GM12878 (cell line): Measurements from ENCODE around the gene PPCS. TPM values are rescaled to one million over a fixed set of nuclear protein-coding genes. Genes with fewer than 3 reads are reported as not detected.
A peak's percentile ranks its signal among the peaks of the same experiment; 100 is the strongest.

Experiments
- ASH2L ChIP-seq: fragments of 300-600, 200-600 bp; sonication (generic); IDR thresholded peaks from 2 replicates; pipeline ENCODE4 v1.6.1; 2017; ENCODE audit warnings: low read depth, mild to moderate bottlenecking, borderline replicate concordance
- BACH1 ChIP-seq: fragments of 450-650 bp; IDR thresholded peaks from 2 replicates; pipeline ENCODE4 v1.6.1; 2017; ENCODE audit warnings: mild to moderate bottlenecking, borderline replicate concordance
- BHLHE40 ChIP-seq, 2 experiments: fragments of 450-650 bp in 1 of 2; IDR thresholded peaks; 2 replicates each; pipeline ENCODE4 v1.6.1; 2011 to 2017; ENCODE audit warnings: low read depth in 2 of 2, borderline replicate concordance in 1 of 2, improper control_type of control experiment in 1 of 2, low read length in 1 of 2, mild to moderate bottlenecking in 1 of 2
- BMI1 ChIP-seq: fragments of 450-650 bp; IDR thresholded peaks from 2 replicates; pipeline ENCODE4 v1.6.1; 2016; ENCODE audit warnings: mild to moderate bottlenecking, moderate library complexity, borderline replicate concordance
- CBX5 ChIP-seq: sonication (generic); IDR thresholded peaks from 2 replicates; pipeline ENCODE4 v1.6.1; 2016; ENCODE audit warnings: low read depth, moderate library complexity, mild to moderate bottlenecking, inconsistent platforms
- CEBPB ChIP-seq, 2 experiments: fragments of 150-350 bp in 1 of 2; IDR thresholded peaks; 2 replicates each; pipeline ENCODE4 v1.6.1; 2012 to 2014; ENCODE audit warnings: low read depth in 2 of 2, low read length in 2 of 2, borderline replicate concordance in 1 of 2, inconsistent platforms in 1 of 2
- CEBPZ ChIP-seq: fragments of 150-350 bp; IDR thresholded peaks from 2 replicates; pipeline ENCODE4 v1.6.1; 2016; ENCODE audit warnings: low read depth, low read length
- FOXK2 ChIP-seq: fragments of 450-650 bp; IDR thresholded peaks from 2 replicates; pipeline ENCODE4 v1.6.1; 2017; ENCODE audit warnings: mild to moderate bottlenecking, moderate library complexity
- FOXM1 ChIP-seq: IDR thresholded peaks from 2 replicates; pipeline ENCODE4 v1.6.1; 2012; ENCODE audit warnings: low read depth, mild to moderate bottlenecking, inconsistent platforms, low read length, moderate library complexity
- GABPA ChIP-seq: IDR thresholded peaks from 2 replicates; pipeline ENCODE4 v1.6.1; 2014; ENCODE audit warnings: antibody characterized with exemption, low read depth, mild to moderate bottlenecking, inconsistent platforms
- JUNB ChIP-seq: IDR thresholded peaks from 2 replicates; pipeline ENCODE4 v1.6.1; 2016; ENCODE audit warnings: antibody characterized with exemption, mild to moderate bottlenecking
- MXI1 ChIP-seq: fragments of 150-350 bp; IDR thresholded peaks from 2 replicates; pipeline ENCODE4 v1.6.1; 2011; ENCODE audit warnings: low read depth, mild to moderate bottlenecking, inconsistent platforms, low read length, improper control_type of control experiment
- NFXL1 ChIP-seq: fragments of 450-650 bp; IDR thresholded peaks from 2 replicates; pipeline ENCODE4 v1.6.1; 2017; ENCODE audit warnings: antibody characterized with exemption, mild to moderate bottlenecking, borderline replicate concordance
- NFYB ChIP-seq: IDR thresholded peaks from 2 replicates; pipeline ENCODE4 v1.6.1; 2011; ENCODE audit warnings: low read depth, mild to moderate bottlenecking, low read length, improper control_type of control experiment, moderate library complexity; ENCODE audit not compliant: insufficient read depth
- NR2C1 ChIP-seq: fragments of 450-650 bp; IDR thresholded peaks from 2 replicates; pipeline ENCODE4 v1.6.1; 2017; ENCODE audit warnings: antibody characterized with exemption, mild to moderate bottlenecking, moderate library complexity
- RAD51 ChIP-seq: fragments of 450-650 bp; IDR thresholded peaks from 2 replicates; pipeline ENCODE4 v1.6.1; 2016; ENCODE audit warnings: moderate library complexity, mild to moderate bottlenecking, inconsistent platforms
- RFX5 ChIP-seq: IDR thresholded peaks from 2 replicates; pipeline ENCODE4 v1.6.1; 2011; ENCODE audit warnings: low read depth, low read length, improper control_type of control experiment
- SREBF2 ChIP-seq: IDR thresholded peaks from 2 replicates; pipeline ENCODE4 v1.6.1; 2012; ENCODE audit warnings: mild to moderate bottlenecking, low read length
- TBL1XR1 ChIP-seq: IDR thresholded peaks from 2 replicates; pipeline ENCODE4 v1.6.1; 2012; ENCODE audit warnings: low read depth, low read length, improper control_type of control experiment
- USF2 ChIP-seq: IDR thresholded peaks from 2 replicates; pipeline ENCODE4 v1.6.1; 2011; ENCODE audit warnings: low read depth, low read length, improper control_type of control experiment, borderline replicate concordance
- ZNF207 ChIP-seq: fragments of 450-650 bp; IDR thresholded peaks from 2 replicates; pipeline ENCODE4 v1.6.1; 2014; ENCODE audit warnings: antibody characterized with exemption, mild to moderate bottlenecking, borderline replicate concordance
- ZNF274 ChIP-seq: IDR thresholded peaks from one replicate; pipeline ENCODE4 v1.8.0; 2011; ENCODE audit not compliant: insufficient read length, insufficient read depth
- ZNF384 ChIP-seq: IDR thresholded peaks from 2 replicates; pipeline ENCODE4 v1.6.1; 2012; ENCODE audit warnings: low read depth, mild to moderate bottlenecking, low read length, improper control_type of control experiment, borderline replicate concordance
- ZNF622 ChIP-seq: fragments of 450-650 bp; IDR thresholded peaks from 2 replicates; pipeline ENCODE4 v1.6.1; 2017; ENCODE audit warnings: mild to moderate bottlenecking, inconsistent platforms
- polyA plus RNA-seq, 11 experiments: library from polyadenylated mRNA; depleted of rRNA in 4 of 11; unstranded in 6 of 11; stranded (reverse) in 5 of 11; fragments of >200 nt; fragmentation: Nextera tagmentation in 4 of 11; fragmentation: Illumina TruSeq in 1 of 11; extraction: Ambion mirVana in 4 of 11; extraction: Trizol in 1 of 11; gene quantifications; 1 replicate in 1 of 11; 2 replicates in 10 of 11; pipeline versions ENCODE4 v1.2.1 to v1.2.3, GENCODE V29; 2011 to 2016; ENCODE audit warnings: inconsistent platforms in 2 of 11, missing spikeins in 2 of 11, low read depth in 1 of 11
- total RNA-seq, 4 experiments: library from RNA; depleted of rRNA in 3 of 4; stranded (reverse); fragments of >200 nt in 3 of 4; fragmentation: Illumina TruSeq in 1 of 4; extraction: Trizol in 1 of 4; gene quantifications; 2 replicates each; pipeline versions ENCODE4 v1.2.1 to v1.2.3, GENCODE V29; 2013 to 2021
- TF ChIP-seq, protein P1 (sequence below): fragments of 450-650 bp; conservative IDR thresholded peaks from 2 replicates; pipeline ENCODE4 v1.6.1; 2017; ENCODE audit warnings: mild to moderate bottlenecking, moderate library complexity

The PPCS gene
- total and polyA plus RNA-seq, 10 of the 15 experiments (the other 5 are each of a cell fraction or from before 2014, with no cell fraction given) = 35.6 to 79.4 (median 51.9) TPM

DNA sequence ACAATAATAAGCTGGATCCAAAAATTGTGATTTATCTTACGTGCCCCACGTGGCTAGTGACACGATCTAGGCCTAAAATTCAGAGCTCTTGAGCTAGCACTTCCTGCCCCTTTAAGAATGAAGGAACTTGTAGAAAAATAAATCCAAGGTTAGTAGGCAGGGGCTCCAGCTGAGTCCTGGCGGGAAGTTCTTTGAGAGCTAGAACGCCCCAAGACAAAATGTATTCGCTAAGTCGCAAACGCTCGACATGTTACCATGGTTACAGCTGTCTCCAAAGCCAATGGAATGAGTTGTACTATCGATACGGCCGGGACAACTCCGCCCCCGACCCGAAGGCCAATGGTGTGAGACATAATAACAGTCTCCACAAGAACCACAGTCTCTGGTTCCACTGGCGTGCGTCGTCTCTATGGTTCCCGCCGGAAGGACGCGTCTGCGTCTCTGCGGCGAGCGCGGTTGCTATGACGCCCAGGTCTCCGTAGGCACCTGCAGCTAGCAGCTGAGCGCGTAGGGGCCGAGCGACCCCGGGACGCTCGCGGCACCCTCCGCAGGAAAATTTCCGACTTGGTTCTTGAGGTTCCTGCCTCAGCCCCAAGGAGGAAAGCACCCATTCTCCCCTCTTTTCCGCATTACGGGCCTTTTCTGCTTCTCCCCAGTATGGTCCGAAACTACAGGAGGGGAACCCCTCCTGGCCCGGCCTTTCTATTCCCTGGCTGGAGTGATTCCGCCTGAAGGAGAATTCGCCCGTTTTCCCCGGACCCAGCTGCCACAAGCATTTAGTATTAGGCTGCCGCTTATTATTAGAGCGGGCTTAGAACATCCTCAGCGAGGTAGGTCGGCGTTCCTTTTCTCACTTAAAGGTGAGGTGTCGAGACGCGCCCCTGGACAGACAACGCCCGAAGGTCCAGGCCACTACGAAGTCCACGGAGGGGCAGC is 6.8 kb downstream of the PPCS start, which contains the start of gene CCDC30 (continued):
- TF ChIP-seq BMI1 (peak; percentile 100), RFX5 (peak; percentile 60; the same call in 1 of the 2 replicates), GABPA (no peak; the same call in 1 of the 2 replicates), ZNF207 (peak; percentile 82; the same call in 1 of the 2 replicates), RAD51 (no peak), CEBPZ (no peak), MXI1 (peak; percentile 92), JUNB (no peak), ZNF622 (no peak), NR2C1 (no peak), SREBF2 (peak; percentile 81), FOXK2 (peak; percentile 33; the same call in 1 of the 2 replicates), ZNF384 (no peak), USF2 (no peak), BACH1 (no peak; the same call in 1 of the 2 replicates), CBX5 (no peak), NFYB (peak; percentile 77), ASH2L (no peak), BHLHE40 (IDR thresholded peaks at IDR 0.05; ENCODE audit: borderline replicate concordance in 1 of 2, low read depth in 2 of 2, low read length in 1 of 2) (peak; percentile 37 to 85; a peak in 3 of 4 replicates), CEBPB (IDR thresholded peaks at IDR 0.05; ENCODE audit: borderline replicate concordance in 1 of 2, low read depth in 2 of 2, low read length in 2 of 2) (no peak), TBL1XR1 (no peak), ZNF274 (no peak), NFXL1 (no peak), FOXM1 (no peak)
- TF ChIP-seq, protein P1, sequence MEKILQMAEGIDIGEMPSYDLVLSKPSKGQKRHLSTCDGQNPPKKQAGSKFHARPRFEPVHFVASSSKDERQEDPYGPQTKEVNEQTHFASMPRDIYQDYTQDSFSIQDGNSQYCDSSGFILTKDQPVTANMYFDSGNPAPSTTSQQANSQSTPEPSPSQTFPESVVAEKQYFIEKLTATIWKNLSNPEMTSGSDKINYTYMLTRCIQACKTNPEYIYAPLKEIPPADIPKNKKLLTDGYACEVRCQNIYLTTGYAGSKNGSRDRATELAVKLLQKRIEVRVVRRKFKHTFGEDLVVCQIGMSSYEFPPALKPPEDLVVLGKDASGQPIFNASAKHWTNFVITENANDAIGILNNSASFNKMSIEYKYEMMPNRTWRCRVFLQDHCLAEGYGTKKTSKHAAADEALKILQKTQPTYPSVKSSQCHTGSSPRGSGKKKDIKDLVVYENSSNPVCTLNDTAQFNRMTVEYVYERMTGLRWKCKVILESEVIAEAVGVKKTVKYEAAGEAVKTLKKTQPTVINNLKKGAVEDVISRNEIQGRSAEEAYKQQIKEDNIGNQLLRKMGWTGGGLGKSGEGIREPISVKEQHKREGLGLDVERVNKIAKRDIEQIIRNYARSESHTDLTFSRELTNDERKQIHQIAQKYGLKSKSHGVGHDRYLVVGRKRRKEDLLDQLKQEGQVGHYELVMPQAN = peak; percentile 76
